ENCODE measurements around the gene RAPGEF4. TPM values are rescaled to one million over a fixed set of nuclear protein-coding genes. Genes with fewer than 3 reads are reported as not detected.

The RAPGEF4 gene
- total and polyA plus RNA-seq, 9 of the 15 experiments (the other 6 are each of a cell fraction or from before 2014, with no cell fraction given) = 0.04 to 0.33 (median 0.13) TPM; not detected in 6

DNA sequence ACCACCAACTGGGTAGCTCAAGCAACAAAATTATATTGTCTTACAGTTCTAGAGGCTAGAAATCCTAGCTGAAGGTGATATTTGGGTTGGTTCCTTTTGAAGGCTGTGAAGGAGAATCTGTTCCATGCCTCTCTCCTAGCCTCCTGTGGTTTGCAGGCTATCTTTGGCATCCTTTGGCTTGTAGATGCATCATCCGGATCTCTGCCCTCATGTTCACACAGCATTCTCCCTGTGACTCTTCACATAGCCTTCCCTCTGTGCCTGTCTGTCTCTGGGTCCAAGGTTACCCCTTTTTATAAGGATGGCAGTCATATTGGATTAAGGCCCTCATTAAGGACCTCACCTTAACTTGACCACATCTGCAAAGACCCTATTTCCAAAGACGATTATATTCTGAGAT is 261.4 kb downstream of the RAPGEF4 start:
- no peaks in the 10 kb centered on the region for H3K36me3 ChIP-seq (ENCODE audit: control insufficient read depth, insufficient read depth, low read length)
- H3K4me1 ChIP-seq (replicated peaks in 1 of 2; ENCODE audit: control insufficient read depth in 2 of 2, insufficient read depth in 2 of 2, low read length in 2 of 2) = no peaks in the 10 kb centered on the region
- H3K27ac ChIP-seq (ENCODE audit: extremely low read depth, low read depth, low read length) = no peak overlapping the region
- BruUV-seq (replicated peaks) = no TSS peak
- CTCF ChIA-PET (ENCODE audit: low intra/inter-chr PET ratio) = no interaction called here
- no peaks in the 10 kb centered on the region for H3K9me3 ChIP-seq (replicated peaks; ENCODE audit: control insufficient read depth, insufficient read depth, low read depth, low read length)
- WGBS (ENCODE audit: insufficient coverage, low coverage, missing lambda C conversion rate) = 0% methylated on average over 2 of the region's 2 CpGs
- peaks cover 2 to 18% of the 10 kb centered on the region in 2 experiments; a peak in 3 of 5 replicates for H3K27me3 ChIP-seq (ENCODE audit: control insufficient read depth in 2 of 2, insufficient read depth in 2 of 2, low read length in 2 of 2)
- no peak for DNase-seq (ENCODE audit: extremely low read depth in 1 of 4, low spot score in 3 of 4)
- TF ChIP-seq ZNF263 (CRISPR knock-in tag; IDR thresholded peaks at IDR 0.05; ENCODE audit: borderline replicate concordance) = no peak
- TF ChIP-seq SMAD2 (IDR thresholded peaks at IDR 0.05; ENCODE audit: low read depth, low read length) = no peak
- TF ChIP-seq GABPB1 (CRISPR knock-in tag; IDR thresholded peaks at IDR 0.05) = no peak
- TF ChIP-seq TSC22D4 (tag; IDR thresholded peaks at IDR 0.05) = no peak
- TF ChIP-seq BCOR (IDR thresholded peaks at IDR 0.05) = no peak
- TF ChIP-seq XRCC3 (IDR thresholded peaks at IDR 0.05) = no peak
- TF ChIP-seq, protein P1, sequence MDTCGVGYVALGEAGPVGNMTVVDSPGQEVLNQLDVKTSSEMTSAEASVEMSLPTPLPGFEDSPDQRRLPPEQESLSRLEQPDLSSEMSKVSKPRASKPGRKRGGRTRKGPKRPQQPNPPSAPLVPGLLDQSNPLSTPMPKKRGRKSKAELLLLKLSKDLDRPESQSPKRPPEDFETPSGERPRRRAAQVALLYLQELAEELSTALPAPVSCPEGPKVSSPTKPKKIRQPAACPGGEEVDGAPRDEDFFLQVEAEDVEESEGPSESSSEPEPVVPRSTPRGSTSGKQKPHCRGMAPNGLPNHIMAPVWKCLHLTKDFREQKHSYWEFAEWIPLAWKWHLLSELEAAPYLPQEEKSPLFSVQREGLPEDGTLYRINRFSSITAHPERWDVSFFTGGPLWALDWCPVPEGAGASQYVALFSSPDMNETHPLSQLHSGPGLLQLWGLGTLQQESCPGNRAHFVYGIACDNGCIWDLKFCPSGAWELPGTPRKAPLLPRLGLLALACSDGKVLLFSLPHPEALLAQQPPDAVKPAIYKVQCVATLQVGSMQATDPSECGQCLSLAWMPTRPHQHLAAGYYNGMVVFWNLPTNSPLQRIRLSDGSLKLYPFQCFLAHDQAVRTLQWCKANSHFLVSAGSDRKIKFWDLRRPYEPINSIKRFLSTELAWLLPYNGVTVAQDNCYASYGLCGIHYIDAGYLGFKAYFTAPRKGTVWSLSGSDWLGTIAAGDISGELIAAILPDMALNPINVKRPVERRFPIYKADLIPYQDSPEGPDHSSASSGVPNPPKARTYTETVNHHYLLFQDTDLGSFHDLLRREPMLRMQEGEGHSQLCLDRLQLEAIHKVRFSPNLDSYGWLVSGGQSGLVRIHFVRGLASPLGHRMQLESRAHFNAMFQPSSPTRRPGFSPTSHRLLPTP (IDR thresholded peaks at IDR 0.05; ENCODE audit: borderline replicate concordance, extremely low read depth, insufficient read length) = no peak
- H2AFZ ChIP-seq (ENCODE audit: low read depth, low read length) = no peak overlapping the region
- H3K79me2 ChIP-seq (ENCODE audit: control insufficient read depth, insufficient read depth, low read length) = no peaks in the 10 kb centered on the region
- H3K9ac ChIP-seq (ENCODE audit: insufficient read depth in 1 of 2, low read depth in 2 of 2, low read length in 2 of 2) = no peak overlapping the region
- intact Hi-C loops (cut with micrococcal nuclease) (no loop called here), in situ Hi-C loops (cut with MboI) (no loop called here)
- no peaks in the 10 kb centered on the region for H3K9me1 ChIP-seq (ENCODE audit: control insufficient read depth, insufficient read depth, low read length)
- FAIRE-seq = no peak
- POLR2A ChIA-PET = no interaction called here
- no peaks in the 10 kb centered on the region for H4K20me1 ChIP-seq (replicated peaks; ENCODE audit: control insufficient read depth, insufficient read depth, low read length)
- no peak overlapping the region for H3K4me3 ChIP-seq
- H3K4me2 ChIP-seq (ENCODE audit: insufficient read depth, low read length) = no peak overlapping the region
- ATAC-seq = no peak

All from K562 (cell line).